ENCODE data around the gene DHX8. TPM values are rescaled to one million over a fixed set of nuclear protein-coding genes. Genes with fewer than 3 reads are reported as not detected.

DHX8 gene
- total and polyA plus RNA-seq, 2 donors (not counting 3 experiments of a cell fraction or from before 2014, with no cell fraction given): 34.9 to 65.6 TPM

DNA sequence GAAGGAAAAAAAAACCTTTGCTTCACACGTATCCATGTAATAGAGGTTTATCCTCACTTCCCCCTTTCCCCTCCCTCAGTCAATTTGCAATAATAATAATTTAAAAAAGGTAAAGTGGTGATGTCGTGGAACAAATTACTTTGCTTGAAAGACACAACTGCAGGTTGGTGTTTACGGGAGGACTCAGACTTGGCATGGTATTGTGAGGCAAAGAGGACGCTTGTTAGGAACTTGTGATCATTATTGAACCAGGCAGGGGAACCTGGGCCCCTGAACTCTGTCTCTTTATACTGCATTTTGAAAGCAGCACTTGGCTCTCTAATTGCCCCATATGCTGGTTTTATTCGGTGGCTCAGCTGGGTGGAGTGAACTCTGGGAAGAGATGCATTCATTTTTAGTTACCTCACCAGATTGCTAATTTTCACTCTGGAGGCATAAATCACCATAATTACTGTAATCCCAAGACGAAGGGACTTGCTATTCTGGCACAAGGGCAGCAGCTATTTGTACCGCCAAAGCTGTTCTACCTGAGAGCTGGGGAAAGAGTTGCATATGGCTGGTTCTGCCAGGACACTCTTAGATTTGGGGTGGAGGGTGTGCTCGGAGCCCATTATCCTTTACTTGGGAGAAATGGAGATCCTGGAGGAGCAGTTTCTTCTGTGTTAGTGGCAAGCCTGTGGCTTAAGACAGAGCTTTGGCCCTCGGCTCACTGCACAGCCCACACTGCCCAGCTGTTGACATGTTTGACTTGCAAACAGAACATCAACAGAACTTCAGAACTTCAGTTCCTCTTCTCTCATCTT, 5.7 kb upstream of the DHX8 start:
- Histone ChIP-seq H4K20me1 (replicated peaks; ENCODE audit: control insufficient read depth, extremely low read depth, insufficient read depth, low read length) (no peaks in the 10 kb centered on the region), H2AFZ (ENCODE audit: low read depth, low read length) (no peak overlapping the region), H3K36me3 (ENCODE audit: control insufficient read depth in 2 of 2, extremely low read depth in 1 of 2, insufficient read depth in 2 of 2, low read length in 2 of 2) (no peaks in the 10 kb centered on the region), H3K79me2 (ENCODE audit: control insufficient read depth, insufficient read depth, low read length) (no peaks in the 10 kb centered on the region), H3K9ac (replicated peaks; ENCODE audit: extremely low read depth, insufficient read depth, low read length) (no peak overlapping the region), H3K27me3 (ENCODE audit: control insufficient read depth in 2 of 2, insufficient read depth in 2 of 2, low read length in 2 of 2) (peaks cover 2 to 3% of the 10 kb centered on the region in 2 experiments), H3K27ac (ENCODE audit: insufficient read depth, low read depth, low read length) (no peak overlapping the region), H3K4me3 (replicated peaks in 1 of 3; ENCODE audit: insufficient read depth in 1 of 3, low read depth in 1 of 3, low read length in 3 of 3) (no peak overlapping the region), H3K4me2 (ENCODE audit: insufficient read depth, low read length) (no peak overlapping the region), H3K4me1 (ENCODE audit: control insufficient read depth, extremely low read depth, insufficient read depth, low read length) (no peaks in the 10 kb centered on the region), H3K9me3 (replicated peaks; ENCODE audit: control insufficient read depth, insufficient read depth, low read length) (no peaks in the 10 kb centered on the region), H3K9me1 (replicated peaks; ENCODE audit: control insufficient read depth, extremely low read depth, insufficient read depth, low read length) (no peaks in the 10 kb centered on the region)
- intact Hi-C loops (cut with micrococcal nuclease) (no loop called here), dilution Hi-C loops (cut with MboI; ENCODE audit: extremely low pct_ligation_motif_present, low sequenced_read_pairs) (no loop called here)
- no peak for DNase-seq (ENCODE audit: low read depth, low spot score)
- CTCF ChIA-PET: interaction anchor here (0.6 to 12.1 kb wide), 2 partner anchors 12 to 79 kb away, joined by 3 to 434 read pairs; partner anchors contain the start of gene ARL4D
- BruUV-seq (replicated peaks): no TSS peak
- FAIRE-seq: no peak
- POLR2A ChIA-PET: no interaction called here
- TF ChIP-seq POLR2A (IDR thresholded peaks at IDR 0.05; ENCODE audit: low read depth, low read length): no peak
- no peak for TF ChIP-seq POLR2AphosphoS5 (IDR thresholded peaks at IDR 0.05; ENCODE audit: insufficient read depth, low read depth, low read length)
- no peak for TF ChIP-seq MYC (IDR thresholded peaks at IDR 0.05; ENCODE audit: low read depth, low read length)
- TF ChIP-seq, protein P1, sequence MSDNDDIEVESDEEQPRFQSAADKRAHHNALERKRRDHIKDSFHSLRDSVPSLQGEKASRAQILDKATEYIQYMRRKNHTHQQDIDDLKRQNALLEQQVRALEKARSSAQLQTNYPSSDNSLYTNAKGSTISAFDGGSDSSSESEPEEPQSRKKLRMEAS (IDR thresholded peaks at IDR 0.05; ENCODE audit: insufficient read depth, insufficient read length): no peak
- TF ChIP-seq EZH2 (IDR thresholded peaks at IDR 0.05; ENCODE audit: borderline replicate concordance, low read depth, low read length, severe bottlenecking): no peak
- TF ChIP-seq JUN (IDR thresholded peaks at IDR 0.05; ENCODE audit: borderline replicate concordance, insufficient read depth, insufficient read length, low read depth): no peak
- TF ChIP-seq CTCF (IDR thresholded peaks at IDR 0.05; ENCODE audit: extremely low read depth in 1 of 2, insufficient read depth in 1 of 2, low read depth in 1 of 2, low read length in 2 of 2): no peak
- no peak for TF ChIP-seq FOS (IDR thresholded peaks at IDR 0.05; ENCODE audit: borderline replicate concordance, insufficient read depth, low read length)
- no peak for TF ChIP-seq GATA2 (IDR thresholded peaks at IDR 0.05; ENCODE audit: insufficient read depth, insufficient read length, low read depth, low read length)
